HFF-Myc (cell line): ENCODE data around the gene DNM1.
A peak's percentile ranks its signal among the peaks of the same experiment; 100 is the strongest.

Source experiments
- DNase-seq: peaks from one replicate; pipeline ENCODE4 v3.0.0-alpha.2; 2011; ENCODE audit warnings: low read depth; ENCODE audit errors: extremely low read depth
- H3K4me3 ChIP-seq: replicated peaks from 2 replicates; pipeline ENCODE4 v1.5.1; 2011; ENCODE audit warnings: low read depth, mild to moderate bottlenecking, control low read depth, low read length
- CTCF ChIP-seq: IDR thresholded peaks from 2 replicates; pipeline ENCODE4 v1.5.1; 2012; ENCODE audit warnings: mild to moderate bottlenecking, low read depth, low read length, control low read depth; ENCODE audit errors: missing control alignments

The DNM1 gene

GRCh38 chr9:128193469-128194096, 9.6 kb upstream of the DNM1 start:
- no peak for DNase-seq
- H3K4me3 ChIP-seq, result no peak overlapping the region
- TF ChIP-seq CTCF, result no peak

- no peak for DNase-seq
- TF ChIP-seq CTCF, result no peak
Measured at GRCh38 chr9:128201441-128202369, 1.5 kb upstream of the DNM1 start.

GRCh38 chr9:128202648-128203023, 543 bp upstream of the DNM1 start:
- H3K4me3 ChIP-seq, result peak overlapping the region; percentile 90
- no peak for TF ChIP-seq CTCF
- DNase-seq, result no peak

More at GRCh38 chr9:128201441-128202369, 1.5 kb upstream of the DNM1 start:
- H3K4me3 ChIP-seq, result no peak overlapping the region

GRCh38 chr9:128203707-128204551, 750 bp downstream of the DNM1 start:
- DNase-seq, result no peak
- H3K4me3 ChIP-seq, result peak overlapping the region; percentile 90
- no peak for TF ChIP-seq CTCF

- H3K4me3 ChIP-seq, result peak overlapping the region; percentile 90
- TF ChIP-seq CTCF, result no peak
- no peak for DNase-seq
Measured at GRCh38 chr9:128204858-128205257, 1.7 kb downstream of the DNM1 start.

- no peak for DNase-seq
- TF ChIP-seq CTCF, result no peak
Measured at GRCh38 chr9:128205296-128205944, 2.2 kb downstream of the DNM1 start.

More at GRCh38 chr9:128205296-128205944, 2.2 kb downstream of the DNM1 start:
- H3K4me3 ChIP-seq, result peak overlapping the region; percentile 90
